Measurements from ENCODE around the gene ALDH1L2. TPM values are rescaled to one million over a fixed set of nuclear protein-coding genes. Genes with fewer than 3 reads are reported as not detected.
A peak's percentile ranks its signal among the peaks of the same experiment; 100 is the strongest.

The ALDH1L2 gene
- polyA plus RNA-seq, 1 experiment: 76.1 TPM

DNA sequence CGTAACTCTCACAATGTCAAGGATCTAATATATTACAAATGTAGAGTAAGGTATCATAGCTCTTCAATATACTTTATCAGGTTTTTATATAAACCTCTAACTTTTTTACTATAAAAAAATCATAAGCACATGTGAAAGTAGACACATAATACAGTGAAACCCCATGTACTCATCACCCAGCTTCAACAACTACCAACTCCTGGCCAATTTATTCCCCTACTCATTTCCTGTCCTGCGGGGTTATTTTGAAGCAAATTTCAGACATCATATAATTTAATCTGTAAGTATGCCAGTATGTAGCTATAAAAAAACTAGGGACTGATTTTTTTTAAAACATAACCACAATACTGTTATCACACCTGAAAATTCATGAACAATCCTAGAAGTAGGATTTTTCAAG lies 50.4 kb downstream of the ALDH1L2 start:
- Histone ChIP-seq H3K4me3 (ENCODE audit: low read depth, low read length) (no peak overlapping the region), H3K36me3 (ENCODE audit: control insufficient read depth, insufficient read depth, low read length) (peaks cover 27% of the 10 kb centered on the region), H3K27me3 (ENCODE audit: control insufficient read depth, insufficient read depth, low read length) (no peaks in the 10 kb centered on the region)
- ChIA-PET POLR2A (no interaction called here), CTCF (interaction anchor here (2.5 kb wide), 1 partner anchor 9 kb away, joined by 7 read pairs; no protein-coding TSS in a partner anchor)
- no peak for DNase-seq (ENCODE audit: low read depth)
- TF ChIP-seq CTCF (IDR thresholded peaks at IDR 0.05; ENCODE audit: insufficient read depth, low read depth, low read length): no peak

- DNase-seq (ENCODE audit: low read depth): no peak
- H3K4me3 ChIP-seq (ENCODE audit: low read depth, low read length): no peak overlapping the region
- ChIA-PET CTCF (interaction anchor here (1.4 kb wide), 1 partner anchor 651 kb away, joined by 3 read pairs; no protein-coding TSS in a partner anchor), POLR2A (no interaction called here)
- no peak for TF ChIP-seq CTCF (IDR thresholded peaks at IDR 0.05; ENCODE audit: insufficient read depth, low read depth, low read length)
- peaks cover 23% of the 10 kb centered on the region for H3K36me3 ChIP-seq (ENCODE audit: control insufficient read depth, insufficient read depth, low read length)
- H3K27me3 ChIP-seq (ENCODE audit: control insufficient read depth, insufficient read depth, low read length): no peaks in the 10 kb centered on the region
These were observed 51.4 kb downstream of the ALDH1L2 start for GRCh38 chr12:105032703-105033357.

- DNase-seq (ENCODE audit: low read depth): no peak
- H3K27me3 ChIP-seq (ENCODE audit: control insufficient read depth, insufficient read depth, low read length): no peaks in the 10 kb centered on the region
- ChIA-PET POLR2A (no interaction called here), CTCF (interaction anchor here (0.5 to 1.4 kb wide), 2 partner anchors 195 to 649 kb away, joined by 3 read pairs; no protein-coding TSS in a partner anchor)
- no peak overlapping the region for H3K4me3 ChIP-seq (ENCODE audit: low read depth, low read length)
- peaks cover 22% of the 10 kb centered on the region for H3K36me3 ChIP-seq (ENCODE audit: control insufficient read depth, insufficient read depth, low read length)
- TF ChIP-seq CTCF (IDR thresholded peaks at IDR 0.05; ENCODE audit: insufficient read depth, low read depth, low read length): no peak
These were observed 53.1 kb downstream of the ALDH1L2 start for GRCh38 chr12:105030820-105031807.

DNA sequence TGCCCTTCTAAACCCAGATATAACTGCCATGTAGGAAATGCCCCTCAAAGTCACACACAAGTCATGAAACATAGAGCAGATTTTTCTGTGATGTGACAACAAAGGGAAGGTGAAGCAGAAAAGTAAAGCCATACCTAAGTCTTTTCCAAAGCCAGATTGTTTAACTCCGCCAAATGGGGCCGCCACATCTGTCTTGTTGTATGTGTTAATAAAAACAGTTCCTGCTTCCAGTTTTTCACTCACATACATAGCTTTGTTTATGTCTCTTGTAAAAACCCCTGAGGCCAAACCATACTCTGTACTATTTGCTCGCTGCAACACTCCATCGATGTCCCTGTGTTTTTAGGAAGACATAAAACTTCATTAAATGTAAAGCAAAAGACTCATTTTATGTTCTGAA lies 57.8 kb downstream of the ALDH1L2 start:
- DNase-seq (ENCODE audit: low read depth): no peak
- H3K4me3 ChIP-seq (ENCODE audit: low read depth, low read length): no peak overlapping the region
- peaks cover 26% of the 10 kb centered on the region for H3K36me3 ChIP-seq (ENCODE audit: control insufficient read depth, insufficient read depth, low read length)
- ChIA-PET POLR2A (no interaction called here), CTCF (interaction anchor here (1.1 kb wide), 1 partner anchor 74 kb away, joined by 3 read pairs; no protein-coding TSS in a partner anchor)
- no peaks in the 10 kb centered on the region for H3K27me3 ChIP-seq (ENCODE audit: control insufficient read depth, insufficient read depth, low read length)
- no peak for TF ChIP-seq CTCF (IDR thresholded peaks at IDR 0.05; ENCODE audit: insufficient read depth, low read depth, low read length)

DNA sequence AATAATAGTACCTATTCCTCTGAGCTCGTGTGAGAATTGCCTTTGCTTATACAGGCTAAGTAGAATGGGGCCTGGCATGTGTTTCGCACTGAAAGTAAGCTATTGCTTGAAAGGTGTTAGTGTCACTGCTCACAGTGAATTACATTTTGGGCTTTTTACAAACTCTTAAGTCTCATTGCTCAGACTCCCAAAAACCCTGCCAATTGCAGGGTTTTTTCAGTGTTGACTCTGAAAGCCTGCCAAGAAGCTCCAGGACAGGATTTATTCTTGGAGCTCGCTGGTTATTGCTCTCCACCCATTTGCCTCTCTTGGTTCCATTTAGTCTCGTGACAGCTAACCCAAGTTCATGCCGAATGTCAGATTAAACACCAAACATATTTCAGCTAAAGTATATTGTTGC lies 58.4 kb downstream of the ALDH1L2 start:
- Histone ChIP-seq H3K36me3 (ENCODE audit: control insufficient read depth, insufficient read depth, low read length) (peaks cover 25% of the 10 kb centered on the region), H3K4me3 (ENCODE audit: low read depth, low read length) (no peak overlapping the region), H3K27me3 (ENCODE audit: control insufficient read depth, insufficient read depth, low read length) (no peaks in the 10 kb centered on the region)
- DNase-seq (ENCODE audit: low read depth): peak; percentile 66
- POLR2A ChIA-PET: no interaction called here
- no peak for TF ChIP-seq CTCF (IDR thresholded peaks at IDR 0.05; ENCODE audit: insufficient read depth, low read depth, low read length)
- CTCF ChIA-PET: interaction anchor here (1.1 kb wide), 1 partner anchor 74 kb away, joined by 3 read pairs; no protein-coding TSS in a partner anchor
